Measurements from ENCODE around the gene JOSD1.
A peak's percentile ranks its signal among the peaks of the same experiment; 100 is the strongest.

Gene JOSD1

DNA sequence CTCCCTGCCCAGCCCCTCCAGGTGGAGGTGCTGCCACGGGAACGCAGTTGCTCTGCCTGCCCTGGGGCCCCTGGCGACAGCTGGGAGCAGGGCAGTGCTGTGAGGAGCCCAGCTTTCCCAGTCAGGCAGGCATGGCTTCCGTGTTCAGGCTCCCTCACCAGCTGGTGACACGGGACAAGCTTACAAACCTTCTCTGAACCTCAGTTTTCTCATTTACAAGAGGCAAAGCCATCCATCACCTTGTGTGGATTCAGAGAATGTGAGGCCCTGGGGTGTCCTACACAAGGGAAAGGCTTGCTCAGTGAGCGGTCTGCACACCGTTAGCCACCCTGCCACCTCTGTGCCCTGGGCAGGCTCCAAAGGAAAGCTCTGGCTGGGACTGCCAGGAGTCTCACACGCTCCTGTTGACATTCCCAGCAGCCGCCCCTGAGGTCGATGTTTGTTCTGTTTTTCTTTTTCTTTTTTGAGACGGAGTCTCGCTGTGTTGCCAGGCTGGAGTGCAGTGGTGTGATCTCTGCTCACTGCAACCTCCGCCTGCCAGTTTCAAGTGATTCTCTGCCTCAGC, 31.6 kb upstream of the JOSD1 start:
- no peak for DNase-seq

GRCh38 chr22:38731703-38732161, 31.0 kb upstream of the JOSD1 start:
- no peak for DNase-seq

GRCh38 chr22:38730411-38730871, 29.7 kb upstream of the JOSD1 start:
- no peak for DNase-seq

DNA sequence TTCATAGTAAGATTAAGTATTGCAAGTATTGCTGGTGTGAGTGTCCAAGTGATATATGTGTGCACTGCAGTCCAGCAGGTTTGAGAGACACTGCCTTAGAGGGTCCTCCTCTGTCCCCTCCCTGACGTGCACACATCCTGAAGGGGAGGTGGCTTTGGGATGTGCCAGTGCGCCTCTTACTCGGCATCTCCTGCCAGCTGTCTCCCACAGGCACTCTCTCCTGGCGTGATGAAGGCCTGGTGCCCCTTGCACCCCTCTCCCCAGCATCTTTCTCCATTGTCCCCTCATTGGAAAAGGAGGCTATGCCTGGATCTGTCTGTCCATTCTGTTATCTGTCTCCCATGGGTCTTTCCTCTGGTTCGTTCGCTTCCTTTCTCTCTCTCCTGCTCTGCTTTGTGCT, 29.2 kb upstream of the JOSD1 start:
- DNase-seq: no peak

DNA sequence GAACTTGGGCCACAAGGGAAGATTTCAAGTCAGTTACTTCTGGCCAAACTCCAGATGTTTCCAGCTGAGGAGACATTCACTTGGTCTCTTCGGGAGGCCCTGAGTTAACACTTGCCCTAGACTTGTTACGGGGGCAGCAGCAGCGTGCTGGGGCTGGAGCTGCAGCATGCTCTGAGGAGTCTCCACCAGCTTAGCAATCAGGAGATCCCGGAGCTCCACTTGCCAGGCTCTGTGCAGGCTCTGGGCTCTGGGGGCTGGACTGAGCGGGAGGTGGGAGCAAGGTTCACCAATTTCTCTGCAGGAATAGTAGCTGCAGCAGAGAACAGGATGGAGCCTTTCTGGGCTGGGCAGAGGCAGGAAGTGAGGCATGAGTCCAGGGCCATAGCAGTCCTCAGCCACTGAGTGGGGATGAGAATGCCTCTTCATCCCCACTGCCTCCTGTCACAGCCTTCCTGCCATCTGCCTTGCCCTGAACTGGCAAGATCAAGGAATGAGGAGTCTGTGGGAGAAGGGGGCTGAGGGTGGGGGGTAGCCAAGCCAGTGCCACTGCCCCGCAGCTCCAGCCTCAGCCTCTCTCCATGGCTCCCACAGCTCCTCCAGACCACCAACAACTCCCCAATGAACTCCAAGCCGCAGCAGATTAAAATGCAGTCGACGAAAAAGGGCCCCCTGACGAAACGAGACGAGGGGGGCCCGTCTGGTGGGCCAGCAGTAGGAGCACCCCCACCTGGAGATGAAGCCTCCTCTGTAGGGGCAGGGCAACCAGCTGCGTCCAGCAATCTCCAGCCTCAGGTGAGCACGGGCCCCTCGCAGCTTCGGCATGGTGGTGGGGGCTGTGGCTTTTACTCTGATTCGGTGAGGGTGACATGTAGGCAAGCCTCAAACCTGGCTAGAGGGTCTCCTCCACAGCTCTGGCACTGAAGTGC, 28.4 kb upstream of the JOSD1 start:
- no peak for DNase-seq

DNA sequence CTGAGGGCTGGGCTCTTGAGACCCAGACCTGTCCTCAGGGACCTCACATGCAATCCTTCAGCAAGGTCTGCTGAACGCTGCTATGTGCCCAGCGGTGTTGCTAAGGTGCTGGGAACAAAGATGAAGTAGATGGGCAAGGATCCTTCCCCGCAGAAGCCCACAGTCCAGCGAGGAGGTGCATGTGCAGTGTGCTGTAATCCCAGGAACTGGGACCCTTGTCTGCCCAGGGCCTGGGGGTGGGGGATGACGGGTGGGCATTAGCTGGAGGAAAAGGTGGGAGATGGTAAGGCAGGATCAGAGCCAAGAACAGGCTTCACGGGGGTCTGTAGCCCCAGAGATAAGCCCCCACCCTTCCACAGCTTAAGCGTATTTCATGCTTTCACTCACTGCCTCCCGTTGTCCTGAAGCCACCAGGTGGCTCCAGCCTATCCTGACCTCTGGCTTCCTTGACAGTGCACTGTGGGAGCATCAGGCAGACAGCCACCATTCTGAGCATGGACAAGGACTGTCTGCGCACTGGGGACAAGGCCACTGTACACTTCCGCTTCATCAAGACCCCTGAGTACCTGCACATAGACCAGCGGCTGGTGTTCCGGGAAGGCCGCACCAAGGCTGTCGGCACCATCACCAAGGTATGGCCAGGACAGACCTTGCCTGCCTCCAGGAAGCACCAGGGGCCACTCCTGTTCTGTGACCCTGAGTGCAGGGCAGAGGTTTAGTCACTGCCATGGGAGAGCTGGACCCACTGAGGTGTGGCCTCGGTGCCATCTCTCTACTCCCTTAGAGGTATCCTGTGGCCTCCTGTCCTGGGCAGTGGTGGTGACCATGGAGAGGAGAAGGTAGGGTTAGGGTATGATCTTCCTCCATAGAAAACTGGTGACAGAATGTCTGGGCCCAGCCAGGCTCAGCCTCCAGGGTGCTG, 27.0 kb upstream of the JOSD1 start:
- no peak for DNase-seq

DNA sequence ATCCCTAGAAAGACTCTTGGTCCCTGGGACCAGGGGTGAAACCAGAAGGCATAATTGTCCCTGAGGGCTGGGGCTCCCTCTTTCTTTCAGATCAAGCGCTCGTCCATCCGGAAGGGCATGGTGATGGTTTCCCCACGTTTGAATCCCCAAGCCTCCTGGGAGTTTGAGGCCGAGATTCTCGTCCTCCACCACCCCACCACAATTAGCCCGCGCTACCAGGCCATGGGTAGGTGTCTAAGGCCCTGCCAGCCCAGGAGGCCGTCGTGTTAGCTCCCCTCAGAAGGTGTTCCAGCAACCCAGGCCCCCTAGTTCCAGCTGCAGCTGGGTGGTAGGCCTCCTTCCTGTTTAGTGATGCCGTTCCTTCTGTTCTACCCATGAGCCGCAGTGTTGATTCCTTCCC, 26.4 kb upstream of the JOSD1 start:
- DNase-seq: no peak

- no peak for DNase-seq
These were observed 25.3 kb upstream of the JOSD1 start for GRCh38 chr22:38725900-38726655.

DNA sequence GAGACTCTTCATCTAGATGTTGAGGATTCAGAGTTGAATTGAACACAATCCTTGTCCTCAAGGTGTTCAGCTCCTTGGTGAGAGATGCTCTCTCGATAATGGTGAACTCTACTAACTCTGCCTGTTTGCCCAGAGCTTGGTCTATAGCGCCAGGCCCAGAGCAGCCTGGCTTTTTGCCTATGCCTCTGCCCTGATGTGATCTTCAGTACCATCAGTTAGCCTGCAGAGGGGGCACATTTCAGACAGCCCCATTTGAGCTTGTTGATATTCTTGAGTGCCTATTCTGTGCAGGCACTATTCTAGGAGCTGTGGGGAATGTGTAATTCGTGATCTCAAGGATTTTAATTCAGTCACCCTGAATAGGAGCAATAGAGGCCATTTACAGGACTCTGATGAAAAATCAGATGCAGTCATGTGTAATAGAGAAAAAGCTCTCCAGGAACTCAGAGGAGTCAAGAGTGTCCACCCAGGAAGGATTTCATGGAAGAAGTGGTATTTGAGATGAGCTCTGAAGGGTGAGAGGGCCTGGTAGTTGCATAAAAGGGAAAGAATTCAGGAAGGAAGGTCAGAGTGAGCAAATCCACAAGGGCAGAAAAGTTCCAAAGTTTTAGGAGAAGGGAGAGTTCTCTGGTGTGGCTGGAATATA, 24.3 kb upstream of the JOSD1 start:
- peak; percentile 6 for DNase-seq

DNA sequence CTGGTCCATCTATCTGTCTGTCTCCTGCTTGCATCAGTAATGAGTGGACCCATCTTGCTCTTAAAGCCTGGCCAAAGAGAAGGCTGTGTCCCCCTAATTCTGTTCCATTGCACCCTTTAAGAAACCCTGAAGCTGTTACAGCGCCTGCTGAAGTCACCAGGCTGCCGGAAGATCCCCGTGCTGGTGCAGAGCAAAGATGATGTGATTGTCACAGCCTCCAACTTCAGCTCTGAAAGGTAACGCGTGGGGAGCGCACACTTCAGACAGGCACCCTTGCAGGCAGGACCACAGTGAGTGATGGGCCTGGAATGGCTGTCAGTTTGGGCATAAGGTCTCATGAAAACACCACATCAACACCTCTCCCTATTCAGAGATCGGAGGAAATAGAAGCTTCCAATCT, 23.4 kb upstream of the JOSD1 start:
- no peak for DNase-seq

DNA sequence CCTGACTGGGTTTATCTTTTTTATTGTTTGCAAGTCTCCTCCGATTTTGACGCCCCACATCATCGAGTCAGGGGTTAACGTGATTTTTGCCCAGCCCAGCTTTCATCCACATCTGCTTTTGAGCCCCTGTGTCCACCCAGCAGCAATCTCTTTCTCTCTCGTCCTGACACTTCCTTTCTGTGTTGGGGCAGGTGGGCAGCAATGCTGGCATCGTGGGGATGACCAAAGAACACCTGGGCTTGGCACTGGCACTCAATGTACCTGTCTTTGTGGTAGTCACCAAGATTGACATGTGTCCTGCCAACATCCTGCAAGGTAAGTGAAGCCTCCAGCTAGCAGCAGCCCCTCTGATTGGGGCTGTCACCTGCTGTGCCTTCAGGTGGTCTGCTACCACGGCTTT, 20.8 kb upstream of the JOSD1 start:
- no peak for DNase-seq

DNA sequence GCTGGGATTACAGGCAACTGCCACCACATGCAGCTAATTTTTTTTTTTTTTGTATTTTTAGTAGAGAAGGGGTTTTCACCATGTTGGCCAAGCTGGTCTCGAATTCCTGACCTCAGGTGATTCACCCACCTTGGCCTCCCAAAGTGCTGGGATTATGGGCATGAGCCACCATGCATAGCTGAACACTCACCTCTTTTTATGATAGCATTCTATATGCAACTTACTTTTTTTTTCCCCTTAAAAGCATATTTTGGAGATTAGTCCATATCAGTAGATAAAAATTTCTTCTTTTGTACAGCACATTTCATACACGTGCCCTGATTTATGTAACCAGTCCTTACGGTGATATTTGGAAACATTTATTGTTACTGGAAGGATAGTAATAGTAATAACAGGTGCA, 19.6 kb upstream of the JOSD1 start:
- DNase-seq: no peak

DNA sequence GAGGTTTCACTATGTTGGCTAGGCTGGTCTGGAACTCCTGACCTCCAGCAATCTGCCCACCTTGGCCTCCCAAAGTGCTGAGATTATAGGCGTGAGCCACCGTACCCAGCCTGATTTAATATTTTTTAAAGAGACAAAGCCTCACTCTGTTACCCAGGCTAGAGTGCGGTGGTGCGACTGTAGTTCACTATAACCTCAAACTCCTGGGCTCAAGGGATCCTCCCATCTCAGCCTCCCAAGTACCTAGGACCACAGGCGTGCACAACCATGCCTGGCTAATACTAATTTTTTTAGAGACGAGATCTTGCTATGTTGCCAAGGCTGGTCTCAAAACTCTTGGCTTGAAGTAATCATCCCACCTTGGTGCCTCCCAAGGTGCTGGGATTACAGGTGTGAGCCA, 18.5 kb upstream of the JOSD1 start:
- DNase-seq: no peak

GRCh38 chr22:38718414-38718813, 17.7 kb upstream of the JOSD1 start:
- DNase-seq: peak; percentile 43

DNA sequence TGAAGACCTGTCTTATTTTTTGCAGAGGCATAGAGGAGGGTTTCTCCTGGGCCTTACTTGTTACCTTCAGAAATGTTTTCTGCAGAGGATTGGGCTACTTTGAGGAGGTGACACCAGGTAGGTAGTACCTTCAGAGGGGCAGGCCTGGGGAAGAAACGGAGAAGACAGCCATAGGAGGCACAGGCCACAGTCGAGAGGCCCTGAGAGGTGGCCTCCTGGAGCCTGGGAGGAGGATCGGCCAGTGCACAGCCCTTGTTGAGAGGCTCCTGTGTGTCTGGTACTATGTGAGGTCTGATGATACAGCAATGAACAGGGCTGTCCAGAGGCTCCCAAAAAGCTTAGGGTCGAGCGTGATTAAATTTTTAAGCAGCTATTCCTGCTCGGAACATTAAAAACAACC, 16.5 kb upstream of the JOSD1 start:
- DNase-seq: no peak

- DNase-seq: no peak
These were observed 16.1 kb upstream of the JOSD1 start for GRCh38 chr22:38716826-38717225.

DNA sequence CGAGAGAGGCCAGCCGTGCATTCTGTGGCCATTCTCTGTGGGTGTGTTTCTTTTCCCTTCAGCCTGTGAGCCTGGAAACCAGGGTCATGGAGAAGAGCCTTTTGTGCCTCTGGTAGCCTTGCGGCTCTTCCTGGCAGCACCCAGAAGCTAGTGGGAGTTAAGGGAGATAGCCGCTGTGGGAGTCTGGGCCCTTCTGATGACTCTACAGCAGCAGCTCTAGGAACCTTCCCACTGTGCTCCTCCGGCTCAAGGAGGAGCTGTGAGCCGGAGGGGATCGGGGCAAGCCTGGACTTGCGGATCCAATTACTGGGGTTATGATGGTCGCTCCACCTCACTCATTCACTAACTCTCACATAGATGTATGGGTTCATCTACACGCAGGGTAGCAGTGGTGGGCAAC, 15.5 kb upstream of the JOSD1 start:
- no peak for DNase-seq

DNA sequence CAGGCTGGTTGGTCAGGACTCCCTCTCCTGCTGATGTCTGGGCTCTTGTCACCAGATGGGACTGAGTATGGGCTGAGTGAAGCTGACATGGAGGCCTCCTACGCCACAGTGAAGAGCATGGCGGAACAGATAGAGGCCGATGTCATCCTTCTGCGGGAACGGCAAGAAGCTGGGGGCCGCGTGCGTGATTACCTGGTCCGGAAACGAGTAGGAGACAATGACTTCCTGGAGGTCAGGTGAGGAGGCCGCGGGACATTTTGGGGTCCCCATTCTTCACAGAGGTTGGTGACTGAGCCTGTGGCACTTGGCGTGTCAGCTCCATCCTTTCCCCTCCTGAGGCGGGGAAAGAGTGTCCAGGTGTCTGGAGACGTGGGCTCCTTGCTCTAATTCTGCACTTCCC, 15.1 kb upstream of the JOSD1 start:
- no peak for DNase-seq

GRCh38 chr22:38715176-38715764, 14.5 kb upstream of the JOSD1 start:
- no peak for DNase-seq

DNA sequence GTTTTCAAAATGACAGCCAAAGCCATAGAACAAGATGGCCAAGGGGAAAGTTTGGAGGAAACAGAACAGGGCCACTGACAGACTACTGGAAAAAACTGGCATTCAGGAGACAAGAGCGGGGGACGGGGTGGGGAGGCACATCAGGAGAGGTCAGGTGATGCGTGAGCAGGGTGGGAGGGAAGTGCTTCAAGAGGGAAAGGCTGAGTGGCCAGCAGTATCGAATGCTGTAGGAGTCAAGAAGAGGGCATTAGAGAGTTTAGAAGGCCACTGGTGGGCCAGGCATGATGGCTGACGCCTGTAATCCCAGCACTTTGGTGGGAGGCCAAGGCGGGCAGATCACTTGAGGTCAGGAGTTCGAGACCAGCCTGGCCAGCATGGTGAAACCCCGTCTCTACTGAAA, 13.2 kb upstream of the JOSD1 start:
- no peak for DNase-seq

DNA sequence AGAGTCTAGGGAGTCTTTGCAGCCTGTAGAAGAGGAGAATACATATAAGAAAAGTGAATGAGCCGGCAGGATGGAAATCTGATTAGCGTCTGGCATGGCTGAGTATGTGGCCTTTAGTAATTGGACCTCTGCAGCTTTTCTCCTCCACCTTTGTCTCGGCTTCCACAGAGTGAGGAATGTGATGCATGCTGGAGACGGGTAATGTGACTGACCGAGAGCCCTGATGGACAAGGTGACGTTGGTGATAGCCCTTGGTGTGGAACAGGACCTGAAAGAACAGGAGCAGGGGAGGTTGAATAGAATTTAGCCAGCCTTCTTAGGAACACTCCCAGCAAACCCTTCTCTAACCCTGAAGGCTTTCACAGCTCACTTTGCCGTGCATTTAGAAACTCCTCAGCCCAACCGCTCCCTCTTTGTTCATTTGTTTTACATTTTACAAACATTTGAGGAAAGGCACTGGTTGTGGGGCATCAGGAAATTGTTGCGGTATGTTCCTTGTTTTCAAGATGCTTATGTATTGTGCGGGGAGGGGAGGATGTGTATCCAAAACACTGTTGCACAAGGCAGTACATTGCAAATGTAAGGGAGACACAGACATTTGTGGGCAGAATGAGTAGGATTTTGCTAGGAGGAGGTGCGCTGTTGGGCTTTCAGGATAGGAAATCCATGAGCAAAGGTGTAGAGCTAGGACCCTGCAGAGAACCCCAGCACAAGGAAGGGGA, 11.9 kb upstream of the JOSD1 start:
- DNase-seq: no peak
